COR-L47 (cell line): ENCODE data around the gene SSNA1.

Source experiments
- DNase-seq: peaks from one replicate; lab custom pipeline; 2025; lab: John Stamatoyannopoulos, UW

SSNA1 gene, protein sequence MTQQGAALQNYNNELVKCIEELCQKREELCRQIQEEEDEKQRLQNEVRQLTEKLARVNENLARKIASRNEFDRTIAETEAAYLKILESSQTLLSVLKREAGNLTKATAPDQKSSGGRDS

DNA sequence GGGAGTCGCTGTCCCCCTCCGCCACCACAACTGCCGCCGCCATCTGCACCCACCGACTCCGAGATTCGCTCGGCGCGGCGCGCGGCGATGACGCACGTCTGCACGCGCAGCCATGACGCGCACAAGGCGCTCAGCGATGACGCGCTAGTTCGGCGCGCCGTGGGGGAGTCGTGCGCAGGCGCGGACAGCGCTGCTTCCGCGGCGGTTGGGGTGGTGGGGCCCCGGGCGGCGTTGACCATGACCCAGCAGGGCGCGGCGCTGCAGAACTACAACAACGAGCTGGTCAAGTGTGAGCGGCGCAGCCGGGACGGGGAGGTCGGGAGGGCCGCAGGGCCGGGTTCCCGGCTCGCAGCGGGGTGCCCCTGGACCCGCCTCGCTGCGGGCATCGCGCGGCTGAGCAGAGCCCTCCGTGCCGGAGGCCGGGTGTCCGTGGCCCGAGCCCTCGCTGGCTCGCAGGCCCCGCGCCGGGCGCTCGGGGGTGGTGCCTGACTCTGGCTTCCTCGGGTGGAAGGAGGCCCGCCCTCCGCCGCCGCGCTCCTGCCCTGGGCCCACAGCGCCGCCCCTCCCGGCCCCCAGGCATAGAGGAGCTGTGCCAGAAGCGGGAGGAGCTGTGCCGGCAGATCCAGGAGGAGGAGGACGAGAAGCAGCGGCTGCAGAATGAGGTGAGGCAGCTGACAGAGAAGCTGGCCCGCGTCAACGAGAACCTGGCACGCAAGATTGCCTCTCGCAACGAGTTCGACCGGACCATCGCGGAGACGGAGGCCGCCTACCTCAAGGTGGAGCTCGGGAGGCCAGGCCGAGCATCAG is at the start of gene SSNA1, which contains the start of gene ANAPC2:
TSS of gene SSNA1 (plus strand) at position 187 of the 807 bp plus-strand sequence. CDS start at position 238, 51 bp downstream.
TSS of gene ANAPC2 (minus strand) at position 71 of the 807 bp plus-strand sequence. CDS start at position 43, 28 bp downstream.
- peak; percentile 91 for DNase-seq

DNA sequence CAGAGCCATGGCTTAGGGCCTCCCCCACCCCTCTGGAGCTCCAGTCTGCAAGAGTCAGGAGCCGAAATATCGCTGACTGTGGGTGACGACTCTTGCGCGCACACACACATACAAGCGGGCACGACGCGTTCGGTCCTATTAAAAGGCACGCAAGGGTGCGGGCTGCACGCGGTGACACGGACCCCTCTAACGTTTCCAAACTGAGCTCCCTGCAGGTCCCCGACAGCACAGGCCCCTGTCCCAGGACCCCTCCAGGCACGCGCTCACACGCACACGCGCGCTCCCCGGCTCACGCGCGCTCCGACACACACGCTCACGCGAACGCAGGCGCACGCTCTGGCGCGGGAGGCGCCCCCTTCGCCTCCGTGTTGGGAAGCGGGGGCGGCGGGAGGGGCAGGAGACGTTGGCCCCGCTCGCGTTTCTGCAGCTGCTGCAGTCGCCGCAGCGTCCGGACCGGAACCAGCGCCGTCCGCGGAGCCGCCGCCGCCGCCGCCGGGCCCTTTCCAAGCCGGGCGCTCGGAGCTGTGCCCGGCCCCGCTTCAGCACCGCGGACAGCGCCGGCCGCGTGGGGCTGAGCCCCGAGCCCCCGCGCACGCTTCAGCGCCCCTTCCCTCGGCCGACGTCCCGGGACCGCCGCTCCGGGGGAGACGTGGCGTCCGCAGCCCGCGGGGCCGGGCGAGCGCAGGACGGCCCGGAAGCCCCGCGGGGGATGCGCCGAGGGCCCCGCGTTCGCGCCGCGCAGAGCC is 49.6 kb upstream of the SSNA1 start, which contains the start of gene GRIN1:
TSS of gene GRIN1 (plus strand) at position 433 of the 746 bp plus-strand sequence. CDS start 333 bp downstream, outside the sequence.
- DNase-seq, result no peak

DNA sequence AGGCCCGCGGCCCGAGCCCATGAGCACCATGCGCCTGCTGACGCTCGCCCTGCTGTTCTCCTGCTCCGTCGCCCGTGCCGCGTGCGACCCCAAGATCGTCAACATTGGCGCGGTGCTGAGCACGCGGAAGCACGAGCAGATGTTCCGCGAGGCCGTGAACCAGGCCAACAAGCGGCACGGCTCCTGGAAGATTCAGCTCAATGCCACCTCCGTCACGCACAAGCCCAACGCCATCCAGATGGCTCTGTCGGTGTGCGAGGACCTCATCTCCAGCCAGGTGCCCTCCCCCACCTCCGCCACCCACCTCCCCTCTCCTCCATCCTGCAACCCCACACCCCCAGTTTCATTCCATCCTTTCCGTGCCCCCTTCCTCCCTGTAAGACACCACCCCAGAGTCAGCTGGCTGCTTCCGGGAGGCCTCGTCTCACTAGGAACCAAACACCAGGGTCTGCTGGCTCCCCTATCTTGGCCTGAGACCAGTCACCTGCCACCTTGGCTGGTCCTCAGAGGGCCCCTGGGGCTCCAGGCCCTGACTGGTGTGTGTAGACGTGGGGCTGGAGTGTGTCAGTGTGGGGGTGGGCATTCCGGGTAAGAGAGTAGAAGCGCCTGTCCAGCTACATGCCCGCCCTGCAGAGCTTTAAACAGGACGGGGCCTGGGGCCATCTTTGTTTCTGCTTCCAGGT is 48.9 kb upstream of the SSNA1 start:
- no peak for DNase-seq

DNA sequence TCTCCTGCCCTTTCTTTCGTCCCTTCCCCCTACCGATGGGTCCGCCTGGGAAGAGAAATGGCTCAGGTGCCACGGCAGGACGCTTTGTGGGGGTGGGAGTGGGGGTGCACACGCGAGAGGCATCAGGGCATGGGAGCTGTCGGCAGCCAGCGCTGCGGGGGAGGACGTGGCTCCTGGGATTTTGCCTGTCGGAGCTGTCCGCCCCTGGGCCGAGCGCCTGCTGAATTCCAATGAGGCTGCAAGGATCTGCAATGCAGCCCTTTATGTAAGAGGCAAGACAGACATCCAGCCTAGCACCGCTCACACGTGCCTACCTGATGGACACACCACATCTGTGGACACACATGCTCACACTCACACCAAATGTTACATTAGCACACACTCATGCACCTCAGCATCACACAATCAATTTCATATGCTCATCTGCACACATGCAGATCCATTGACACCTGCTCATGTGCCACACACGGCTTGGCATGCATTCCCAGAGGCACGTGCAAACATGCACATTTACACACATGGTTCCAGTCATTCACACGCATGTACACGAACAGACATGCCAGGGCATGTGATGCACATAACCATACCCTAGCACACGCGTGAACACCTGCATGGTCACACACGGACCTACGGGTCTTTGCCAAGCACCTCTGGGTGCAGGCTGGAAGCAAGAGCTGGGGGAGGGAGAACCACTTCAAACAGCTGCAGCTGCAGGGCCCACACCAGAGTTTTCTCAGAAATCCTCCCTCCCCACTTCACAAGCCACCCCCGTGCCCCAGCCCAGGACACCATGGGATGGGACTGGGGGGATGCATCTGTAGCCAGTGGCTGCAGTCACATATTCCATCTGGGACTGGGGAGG is 48.1 kb upstream of the SSNA1 start:
- no peak for DNase-seq

DNA sequence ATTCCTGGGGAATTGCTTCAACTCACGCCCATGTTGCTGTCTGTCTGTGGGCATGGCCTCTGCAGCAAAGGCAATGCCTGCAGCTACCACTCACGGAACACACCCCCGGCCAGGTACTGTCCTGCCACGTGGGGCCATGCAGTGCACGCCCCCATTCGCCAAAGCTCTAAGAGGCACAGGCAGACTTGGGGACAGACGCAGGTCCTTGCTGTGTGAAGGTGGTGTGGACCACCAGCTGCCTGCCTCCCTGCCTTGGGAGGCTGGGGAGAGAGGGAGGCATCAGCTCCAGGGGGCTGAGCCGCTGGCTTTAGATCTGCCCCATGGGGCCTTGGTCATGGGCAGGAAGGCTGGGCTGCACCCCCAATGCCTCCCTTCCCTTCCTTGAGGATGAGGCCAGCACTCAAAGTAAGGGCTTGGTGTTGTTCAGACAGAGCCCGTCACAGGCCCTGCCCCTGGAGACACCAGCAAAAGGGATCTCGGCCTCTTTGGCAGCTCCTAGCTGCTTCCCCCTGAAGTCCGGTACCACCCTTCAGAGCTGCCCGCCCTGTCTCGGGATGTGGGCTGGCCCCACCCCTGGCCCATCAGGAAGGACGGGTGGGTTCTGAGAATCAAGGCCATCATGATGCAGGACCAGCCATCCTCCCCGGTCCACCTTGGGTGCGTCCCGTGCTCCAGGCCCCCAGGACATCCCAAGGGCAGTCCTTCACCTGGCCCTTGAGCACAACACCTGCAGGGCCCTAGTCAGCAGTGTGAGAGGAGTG is 47.2 kb upstream of the SSNA1 start:
- DNase-seq, result no peak

DNA sequence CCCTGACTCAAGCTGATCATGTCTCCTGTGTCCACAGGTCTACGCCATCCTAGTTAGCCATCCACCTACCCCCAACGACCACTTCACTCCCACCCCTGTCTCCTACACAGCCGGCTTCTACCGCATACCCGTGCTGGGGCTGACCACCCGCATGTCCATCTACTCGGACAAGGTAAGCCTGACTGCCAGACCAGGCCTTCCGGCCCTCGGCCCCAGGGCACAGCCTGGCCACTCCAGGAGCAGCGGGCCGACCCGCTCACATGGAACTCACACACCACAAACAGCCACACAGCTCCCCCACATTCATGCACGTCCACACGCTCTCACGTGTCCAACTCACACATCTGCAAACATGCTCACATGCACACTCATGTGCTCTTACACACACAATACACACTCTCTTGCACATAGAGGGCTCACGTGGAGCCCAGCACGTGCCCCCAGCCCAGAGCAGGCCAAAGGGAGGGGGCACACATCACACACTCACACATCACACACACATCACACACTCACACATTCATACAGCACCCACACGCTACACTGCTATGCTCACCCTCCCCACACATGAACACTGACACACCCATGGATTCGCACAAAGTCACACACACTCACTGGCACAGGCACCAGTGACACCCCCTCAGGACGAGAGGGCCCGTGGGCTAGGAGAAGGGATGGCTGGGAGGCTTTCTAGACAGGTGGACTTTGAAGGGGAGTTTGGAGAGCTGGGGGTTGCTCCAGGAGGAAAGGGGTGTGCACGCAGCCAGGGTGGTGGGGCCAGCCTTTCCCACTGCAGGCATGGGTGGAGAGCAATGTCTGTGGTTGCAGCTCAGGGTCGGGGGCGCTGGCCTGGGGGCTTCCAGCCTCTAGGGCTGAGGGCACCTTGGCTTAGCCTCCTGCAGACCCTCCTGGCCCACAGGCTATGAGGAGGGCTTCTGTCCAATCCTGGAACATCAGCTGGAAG is 46.2 kb upstream of the SSNA1 start:
- no peak for DNase-seq

DNA sequence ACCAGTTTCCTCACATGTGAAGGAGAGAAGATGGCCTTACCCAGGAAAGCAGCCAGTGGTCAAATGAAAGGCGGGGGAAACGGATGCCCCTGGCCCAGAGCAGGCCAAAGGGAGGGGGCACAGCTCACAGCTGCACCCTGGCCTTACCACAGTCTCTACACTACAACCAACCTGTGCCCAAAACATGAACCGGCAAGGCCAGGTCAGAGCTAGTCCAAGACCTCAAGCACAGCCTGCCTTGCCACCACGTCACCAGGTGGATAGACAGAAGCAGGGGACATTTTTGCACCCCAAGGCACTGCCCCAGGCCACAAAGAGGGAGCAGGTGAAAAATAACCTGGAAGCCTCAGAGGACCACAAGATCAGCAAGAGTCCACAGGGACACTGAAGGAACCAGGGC is 45.0 kb upstream of the SSNA1 start:
- no peak for DNase-seq

DNA sequence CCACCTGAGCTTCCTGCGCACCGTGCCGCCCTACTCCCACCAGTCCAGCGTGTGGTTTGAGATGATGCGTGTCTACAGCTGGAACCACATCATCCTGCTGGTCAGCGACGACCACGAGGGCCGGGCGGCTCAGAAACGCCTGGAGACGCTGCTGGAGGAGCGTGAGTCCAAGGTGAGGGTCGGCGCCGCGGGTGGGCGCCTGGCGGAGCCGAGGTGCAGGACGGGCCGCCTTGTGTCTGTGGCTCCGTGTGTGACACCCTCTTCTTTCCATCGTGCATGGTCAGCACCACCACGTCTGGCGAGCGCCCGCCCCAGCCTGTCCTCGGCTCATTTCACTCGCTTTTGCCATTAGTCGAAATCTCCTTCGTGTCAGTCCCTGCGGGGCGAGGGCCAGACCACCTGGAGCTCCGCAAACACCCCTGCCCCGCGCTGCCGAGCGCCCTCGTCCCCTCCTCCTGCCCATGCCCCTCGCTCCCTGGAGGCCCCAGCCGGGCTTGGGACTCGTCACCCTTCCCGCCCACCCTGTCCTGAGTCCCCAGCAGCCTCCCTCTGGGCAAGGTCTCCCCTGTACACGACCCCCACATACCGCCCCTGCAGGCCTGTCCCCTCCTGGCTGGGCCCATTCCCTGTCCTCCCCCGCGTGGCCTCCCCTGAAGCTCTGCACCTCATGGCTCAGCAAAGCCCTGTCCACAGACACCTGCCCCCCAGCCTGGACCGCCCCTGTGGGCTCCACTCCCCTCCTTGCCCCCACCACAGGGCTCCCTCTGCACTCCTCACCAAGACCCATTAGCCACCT is 42.5 kb upstream of the SSNA1 start:
- DNase-seq, result no peak

DNA sequence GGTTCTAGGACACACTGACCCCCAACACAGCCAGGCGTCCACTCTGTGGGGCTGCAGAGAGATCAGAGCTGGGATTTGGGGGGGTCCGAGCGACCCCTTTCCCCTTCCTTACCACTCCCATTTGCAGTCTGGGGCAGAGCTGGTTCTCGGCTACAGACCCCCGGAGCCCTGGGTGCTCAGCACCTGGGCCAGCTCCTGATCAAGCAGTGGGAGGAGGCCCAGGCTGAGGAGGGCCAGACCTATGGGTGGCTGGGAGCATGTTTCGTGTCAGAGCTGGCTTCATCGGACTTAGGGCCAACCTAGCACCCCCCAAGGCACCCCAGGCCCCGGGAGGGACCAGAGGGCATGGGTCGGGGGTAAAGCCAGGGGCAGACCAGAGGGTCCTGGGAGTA is 42.0 kb upstream of the SSNA1 start:
- DNase-seq, result no peak

DNA sequence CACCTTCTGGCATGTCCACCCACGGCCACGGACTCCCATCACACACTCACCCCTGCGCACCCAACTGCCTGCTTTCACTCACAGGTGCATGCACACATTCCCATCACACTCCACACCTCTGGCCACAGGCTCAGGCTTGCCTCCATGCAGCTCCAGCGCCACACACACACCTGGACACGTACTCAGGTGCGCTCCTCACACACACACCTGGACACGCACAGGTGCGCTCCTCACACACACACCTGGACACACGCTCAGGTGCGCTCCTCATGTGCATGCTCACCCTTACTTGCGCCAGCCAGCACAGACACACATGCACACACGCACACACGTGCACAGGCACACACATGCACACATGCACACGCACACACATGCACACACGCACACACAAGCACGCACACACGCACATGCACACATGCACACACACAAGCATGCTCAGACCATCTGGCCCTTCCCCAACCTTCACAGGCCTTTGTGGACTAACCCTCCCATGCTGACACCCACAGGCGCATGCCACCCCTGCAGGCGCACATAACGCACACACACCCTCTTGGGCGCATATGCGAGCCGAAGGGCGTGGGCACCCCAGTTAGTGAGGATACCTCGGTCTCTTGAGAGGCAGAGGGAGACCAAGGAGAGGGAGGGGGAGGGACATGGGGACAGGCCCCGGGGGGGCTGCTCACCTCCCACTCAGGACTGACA is 41.2 kb upstream of the SSNA1 start:
- no peak for DNase-seq

DNA sequence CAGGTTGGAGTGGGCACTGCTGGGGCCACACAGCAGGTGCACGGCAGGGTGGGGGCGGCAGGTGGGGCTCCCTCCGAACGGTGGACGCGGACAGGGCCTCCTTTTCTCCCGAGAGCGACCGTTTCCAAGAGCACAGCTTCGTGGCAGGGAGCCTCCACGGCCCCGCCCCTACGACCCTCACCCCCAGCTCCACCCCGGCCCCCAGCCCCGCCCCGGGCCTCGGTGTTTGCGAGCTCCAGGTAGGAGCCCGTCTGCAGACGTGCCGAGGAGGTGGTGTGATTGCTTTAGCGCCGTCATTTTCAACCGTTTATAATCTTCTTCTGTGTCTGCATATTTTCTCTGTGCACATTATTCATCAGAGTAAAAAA is 40.7 kb upstream of the SSNA1 start:
- no peak for DNase-seq

DNA sequence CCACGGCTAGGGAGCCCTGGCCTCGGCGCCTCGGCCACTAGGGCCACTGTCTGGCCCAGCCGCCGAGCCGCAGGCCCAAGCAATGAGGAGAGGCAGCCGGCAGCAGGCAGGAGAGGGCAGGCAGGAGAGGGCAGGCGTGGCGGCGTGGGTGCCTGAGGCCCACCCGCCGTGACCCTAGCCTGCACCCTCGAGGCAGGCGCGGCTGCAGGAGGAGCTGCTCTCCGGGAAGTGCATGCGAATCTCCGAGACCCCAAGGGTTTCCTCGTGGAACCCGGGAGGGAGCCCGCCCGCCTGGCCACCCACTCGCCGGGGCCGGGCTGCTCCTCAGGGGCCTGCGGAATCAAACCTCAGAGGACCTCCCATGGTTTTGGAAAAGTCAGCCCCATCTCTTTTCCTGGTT is 40.2 kb upstream of the SSNA1 start:
- DNase-seq, result no peak

DNA sequence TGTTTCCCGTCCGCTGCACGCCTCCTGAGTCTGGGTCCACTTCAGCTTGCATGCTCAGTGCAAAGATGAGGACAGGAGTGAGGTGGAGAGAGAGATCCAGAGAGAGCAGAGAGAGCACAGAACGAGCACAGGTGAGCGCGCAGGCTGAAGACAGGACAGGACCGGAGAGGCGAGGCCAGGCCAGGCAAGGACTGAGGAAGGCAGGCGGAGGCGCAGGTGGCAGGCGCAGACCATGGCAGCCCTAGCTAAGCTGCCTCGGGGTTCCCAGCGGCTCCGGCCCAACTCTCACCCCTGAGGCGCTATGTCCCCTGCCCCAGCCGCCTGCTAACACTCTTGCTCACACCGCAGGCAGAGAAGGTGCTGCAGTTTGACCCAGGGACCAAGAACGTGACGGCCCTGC is 39.8 kb upstream of the SSNA1 start:
- no peak for DNase-seq

DNA sequence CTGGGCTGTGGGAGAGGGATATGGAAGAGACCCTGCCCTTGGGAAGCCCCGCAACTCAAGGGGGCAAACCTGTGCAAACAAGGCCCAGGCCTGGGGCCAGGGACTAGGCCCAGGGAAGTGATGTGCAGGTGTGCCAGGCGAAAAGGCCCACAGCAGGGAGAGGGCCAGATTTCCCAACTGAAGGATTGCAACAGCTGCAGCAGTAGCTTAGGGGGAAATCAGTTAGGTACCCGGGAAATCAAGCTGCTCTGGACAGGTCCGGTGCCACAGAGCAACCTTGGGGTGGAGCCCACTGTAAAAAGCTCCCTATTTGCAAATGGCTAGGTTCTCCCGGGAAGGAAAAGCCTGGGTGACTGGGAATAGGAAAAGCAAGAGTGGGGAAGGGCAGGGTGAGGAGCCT is 39.1 kb upstream of the SSNA1 start:
- DNase-seq, result no peak

DNA sequence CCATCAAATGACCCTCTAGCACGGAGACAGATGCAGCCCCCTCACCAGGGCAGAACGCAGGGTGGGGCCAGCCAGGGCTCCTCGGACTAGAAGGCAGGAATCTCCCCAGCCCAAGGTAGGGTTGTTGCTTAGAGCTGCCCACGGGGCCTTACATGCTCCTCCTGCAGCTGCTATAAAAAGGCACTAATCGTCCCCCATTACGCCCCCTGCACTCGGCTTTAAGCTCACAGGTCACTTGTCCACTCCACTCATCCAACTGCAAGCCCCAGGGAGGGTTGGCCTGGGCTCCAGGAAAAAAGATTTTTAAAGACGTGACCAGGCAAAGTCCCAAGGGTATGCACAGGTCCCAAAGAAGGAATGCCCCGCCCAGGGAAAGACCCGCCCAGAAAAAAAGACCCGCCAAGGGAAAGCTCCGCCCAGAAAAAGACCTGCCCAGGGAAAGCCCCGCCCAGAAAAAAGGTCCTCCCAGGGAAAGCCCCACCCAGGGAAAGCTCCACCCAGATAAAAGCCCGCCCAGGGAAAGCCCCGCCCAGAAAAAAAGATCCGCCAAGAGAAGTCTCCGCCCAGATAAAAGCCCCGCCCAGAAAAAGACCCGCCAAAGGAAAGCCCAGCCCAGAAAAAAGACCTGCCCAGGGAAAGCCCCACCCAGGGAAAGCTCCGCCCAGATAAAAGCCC is 38.4 kb upstream of the SSNA1 start:
- no peak for DNase-seq

DNA sequence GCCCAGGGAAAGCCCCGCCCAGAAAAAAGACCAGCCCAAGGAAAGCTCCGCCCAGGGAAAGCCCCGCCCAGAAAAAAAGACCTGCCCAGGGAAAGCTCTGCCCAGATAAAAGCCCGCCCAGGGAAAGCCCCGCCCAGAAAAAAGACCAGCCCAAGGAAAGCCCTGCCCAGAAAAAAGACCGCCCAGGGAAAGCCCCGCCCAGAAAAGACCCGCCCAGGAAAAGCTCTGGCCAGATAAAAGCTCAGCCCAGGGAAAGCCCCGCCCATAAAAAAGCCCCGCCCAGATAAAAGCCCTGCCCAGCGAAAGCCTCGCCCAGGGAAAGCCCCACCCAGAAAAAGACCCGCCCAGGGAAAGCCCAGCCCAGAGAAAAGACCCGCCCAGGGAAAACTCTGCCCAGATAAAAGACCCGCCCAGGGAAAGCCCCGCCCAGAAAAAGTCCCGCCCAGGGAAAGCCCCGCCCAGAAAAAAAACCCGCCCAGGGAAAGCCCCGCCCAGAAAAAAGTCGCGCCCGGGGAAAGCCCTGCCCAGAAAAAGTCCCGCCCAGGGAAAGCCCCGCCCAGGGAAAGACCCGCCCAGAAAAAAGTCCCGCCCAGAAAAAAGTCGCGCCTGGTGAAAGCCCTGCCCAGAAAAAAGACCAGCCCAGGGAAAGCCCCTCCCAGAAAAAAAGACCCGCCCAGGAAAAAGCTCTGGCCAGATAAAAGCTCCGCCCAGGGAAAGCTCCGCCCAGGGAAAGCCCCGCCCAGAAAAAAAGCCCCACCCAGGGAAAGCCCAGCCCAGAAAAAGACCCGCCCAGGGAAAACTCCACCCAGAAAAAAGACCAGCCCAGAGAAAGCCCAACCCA is 37.6 kb upstream of the SSNA1 start:
- no peak for DNase-seq
